ENCODE data around the gene PTTG1IP. TPM values are rescaled to one million over a fixed set of nuclear protein-coding genes. Genes with fewer than 3 reads are reported as not detected.

The PTTG1IP gene
- total and polyA plus RNA-seq, 2 of the 13 experiments (the other 11 are each of a cell fraction or from before 2014, with no cell fraction given) = 161 to 700 TPM

GRCh38 chr21:44829507-44830092, 43.9 kb downstream of the PTTG1IP start:
- CTCF ChIA-PET (ENCODE audit: low intra/inter-chr PET ratio, low total read pairs) = no interaction called here
- no TSS peak for BruUV-seq (replicated peaks)
- Histone ChIP-seq H2AFZ (ENCODE audit: low read length) (no peak overlapping the region), H3K79me2 (ENCODE audit: insufficient read depth, low read length) (no peaks in the 10 kb centered on the region), H3K9me3 (ENCODE audit: low read length) (peaks cover 29% of the 10 kb centered on the region), H4K20me1 (ENCODE audit: insufficient read depth, low read length) (no peaks in the 10 kb centered on the region), H3K4me3 (replicated peaks in 1 of 3; ENCODE audit: insufficient read depth in 1 of 3, low read depth in 2 of 3, low read length in 3 of 3) (no peak overlapping the region), H3K4me2 (ENCODE audit: low read depth, low read length) (no peak overlapping the region), H3K4me1 (ENCODE audit: insufficient read depth, low read length) (peaks cover 7% of the 10 kb centered on the region; the same call in 1 of the 2 replicates), H3K36me3 (replicated peaks in 1 of 2; ENCODE audit: control insufficient read depth in 1 of 2, insufficient read depth in 2 of 2, low read length in 2 of 2) (no peaks in the 10 kb centered on the region), H3K9ac (ENCODE audit: insufficient read depth, low read depth, low read length) (no peak overlapping the region), H3K27me3 (ENCODE audit: control insufficient read depth in 1 of 2, insufficient read depth in 2 of 2, low read length in 2 of 2) (peaks cover 2 to 11% of the 10 kb centered on the region in 2 experiments), H3K27ac (ENCODE audit: extremely low read length, insufficient read depth, low read length) (no peak overlapping the region)
- POLR2A ChIA-PET = no interaction called here
- 24% methylated on average over 2 of the region's 2 CpGs for WGBS (ENCODE audit: low lambda C conversion rate)
- FAIRE-seq (no peak), ATAC-seq (no peak), DNase-seq (ENCODE audit: low spot score) (no peak)
- in situ Hi-C loops (cut with HindIII; ENCODE audit: extremely low pct_ligation_motif_present, low pct_unique_long_range_greater_than_20kb) = no loop called here
- intact Hi-C loops (cut with micrococcal nuclease; ENCODE audit: unreplicated experiment) = no loop called here
- TF ChIP-seq PHF20 (CRISPR knock-in tag; IDR thresholded peaks at IDR 0.05) (no peak), ZNF75D (CRISPR knock-in tag; IDR thresholded peaks at IDR 0.05; ENCODE audit: borderline replicate concordance) (no peak), ZNF280B (CRISPR knock-in tag; IDR thresholded peaks at IDR 0.05; ENCODE audit: borderline replicate concordance) (no peak), FOXK2 (IDR thresholded peaks at IDR 0.05) (no peak), ZKSCAN5 (CRISPR knock-in tag; IDR thresholded peaks at IDR 0.05) (no peak), SNAI1 (CRISPR knock-in tag; IDR thresholded peaks at IDR 0.05; ENCODE audit: borderline replicate concordance) (no peak), SIX4 (CRISPR knock-in tag; IDR thresholded peaks at IDR 0.05) (no peak)
- TF ChIP-seq, protein P1, sequence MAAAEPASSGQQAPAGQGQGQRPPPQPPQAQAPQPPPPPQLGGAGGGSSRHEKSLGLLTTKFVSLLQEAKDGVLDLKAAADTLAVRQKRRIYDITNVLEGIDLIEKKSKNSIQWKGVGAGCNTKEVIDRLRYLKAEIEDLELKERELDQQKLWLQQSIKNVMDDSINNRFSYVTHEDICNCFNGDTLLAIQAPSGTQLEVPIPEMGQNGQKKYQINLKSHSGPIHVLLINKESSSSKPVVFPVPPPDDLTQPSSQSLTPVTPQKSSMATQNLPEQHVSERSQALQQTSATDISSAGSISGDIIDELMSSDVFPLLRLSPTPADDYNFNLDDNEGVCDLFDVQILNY (CRISPR knock-in tag; conservative IDR thresholded peaks at IDR 0.05) = no peak
- TF ChIP-seq, protein P2, sequence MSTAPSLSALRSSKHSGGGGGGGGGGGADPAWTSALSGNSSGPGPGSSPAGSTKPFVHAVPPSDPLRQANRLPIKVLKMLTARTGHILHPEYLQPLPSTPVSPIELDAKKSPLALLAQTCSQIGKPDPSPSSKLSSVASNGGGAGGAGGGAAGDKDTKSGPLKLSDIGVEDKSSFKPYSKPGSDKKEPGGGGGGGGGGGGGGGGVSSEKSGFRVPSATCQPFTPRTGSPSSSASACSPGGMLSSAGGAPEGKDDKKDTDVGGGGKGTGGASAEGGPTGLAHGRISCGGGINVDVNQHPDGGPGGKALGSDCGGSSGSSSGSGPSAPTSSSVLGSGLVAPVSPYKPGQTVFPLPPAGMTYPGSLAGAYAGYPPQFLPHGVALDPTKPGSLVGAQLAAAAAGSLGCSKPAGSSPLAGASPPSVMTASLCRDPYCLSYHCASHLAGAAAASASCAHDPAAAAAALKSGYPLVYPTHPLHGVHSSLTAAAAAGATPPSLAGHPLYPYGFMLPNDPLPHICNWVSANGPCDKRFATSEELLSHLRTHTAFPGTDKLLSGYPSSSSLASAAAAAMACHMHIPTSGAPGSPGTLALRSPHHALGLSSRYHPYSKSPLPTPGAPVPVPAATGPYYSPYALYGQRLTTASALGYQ (CRISPR knock-in tag; IDR thresholded peaks at IDR 0.05) = no peak

All from HepG2 (cell line).